Keratinocyte (primary cell): ENCODE measurements around the gene PSMD6. TPM values are rescaled to one million over a fixed set of nuclear protein-coding genes. Genes with fewer than 3 reads are reported as not detected.
A peak's percentile ranks its signal among the peaks of the same experiment; 100 is the strongest.

Experiments used
- DNase-seq: peaks from one replicate; pipeline ENCODE4 v3.0.0-alpha.2; 2011; ENCODE audit warnings: low read depth, missing footprints, low spot score
- FAIRE-seq: peaks from 2 replicates; lab custom pipeline; 2011; peaks lifted over from hg19 to GRCh38; lab: Jason Lieb, UNC
- H2AFZ ChIP-seq: 2 replicates; pipeline ENCODE4 v1.6.0; 2012; ENCODE audit warnings: low read length, control low read depth, inconsistent platforms; ENCODE audit not compliant: control insufficient read depth
- H3K27ac ChIP-seq: 2 replicates; pipeline ENCODE4 v1.5.1; 2011; ENCODE audit warnings: low read length; ENCODE audit not compliant: control insufficient read depth, insufficient read depth
- H3K27me3 ChIP-seq: 3 replicates; pipeline ENCODE4 v1.6.0; 2011; ENCODE audit warnings: low read length; ENCODE audit not compliant: control insufficient read depth, insufficient read depth; ENCODE audit errors: extremely low read depth
- H3K36me3 ChIP-seq, 2 experiments: 2 replicates in 1 of 2; 3 replicates in 1 of 2; pipeline ENCODE4 v1.5.1; 2011; ENCODE audit warnings: low read length in 2 of 2, mild to moderate bottlenecking in 1 of 2; ENCODE audit not compliant: control insufficient read depth in 2 of 2, insufficient read depth in 2 of 2; ENCODE audit errors: extremely low read depth in 1 of 2
- H3K4me1 ChIP-seq: 3 replicates; pipeline ENCODE4 v1.5.1; 2011; ENCODE audit warnings: low read length; ENCODE audit not compliant: control insufficient read depth, insufficient read depth; ENCODE audit errors: extremely low read depth
- H3K4me2 ChIP-seq: 3 replicates; pipeline ENCODE4 v1.6.0; 2011; ENCODE audit warnings: low read depth, low read length; ENCODE audit not compliant: control insufficient read depth, insufficient read depth; ENCODE audit errors: extremely low read depth
- H3K4me3 ChIP-seq, 3 experiments: fragments of 200-600 bp in 1 of 3; sonication (generic) in 1 of 3; 2 replicates in 2 of 3; 3 replicates in 1 of 3; pipeline ENCODE4 v1.5.1; 2011 to 2016; ENCODE audit warnings: low read length in 3 of 3, mild to moderate bottlenecking in 3 of 3, control low read depth in 2 of 3, inconsistent platforms in 1 of 3, low read depth in 1 of 3, mixed read lengths in 1 of 3, mixed run types in 1 of 3, moderate library complexity in 1 of 3; ENCODE audit not compliant: control insufficient read depth in 2 of 3, insufficient read depth in 2 of 3; ENCODE audit errors: extremely low read depth in 1 of 3
- H3K79me2 ChIP-seq: 2 replicates; pipeline ENCODE4 v1.6.0; 2012; ENCODE audit warnings: low read length; ENCODE audit not compliant: control insufficient read depth, insufficient read depth
- H3K9ac ChIP-seq: 3 replicates; pipeline ENCODE4 v1.6.0; 2011; ENCODE audit warnings: low read length; ENCODE audit not compliant: control insufficient read depth, insufficient read depth; ENCODE audit errors: extremely low read depth
- H3K9me1 ChIP-seq: 3 replicates; pipeline ENCODE4 v1.6.0; 2011; ENCODE audit warnings: low read length; ENCODE audit not compliant: control insufficient read depth, insufficient read depth; ENCODE audit errors: extremely low read depth
- H3K9me3 ChIP-seq: 2 replicates; pipeline ENCODE4 v1.5.1; 2012; ENCODE audit warnings: low read depth, low read length; ENCODE audit not compliant: control insufficient read depth
- H4K20me1 ChIP-seq: 3 replicates; pipeline ENCODE4 v1.6.0; 2011; ENCODE audit warnings: low read length; ENCODE audit not compliant: control insufficient read depth, insufficient read depth; ENCODE audit errors: extremely low read depth
- CTCF ChIP-seq, 3 experiments: IDR thresholded peaks in 1 of 3; conservative IDR thresholded peaks in 1 of 3; optimal IDR thresholded peaks in 1 of 3; 2 replicates in 2 of 3; 3 replicates in 1 of 3; pipeline versions ENCODE3 to v1.5.1; 2011; ENCODE audit warnings: low read length in 3 of 3, mild to moderate bottlenecking in 3 of 3, moderate library complexity in 2 of 3, control low read depth in 1 of 3, inconsistent platforms in 1 of 3; ENCODE audit not compliant: insufficient read depth in 2 of 3; ENCODE audit errors: extremely low read depth in 1 of 3
- EZH2 ChIP-seq: IDR thresholded peaks from one replicate; pipeline ENCODE4 v1.6.1; 2012; ENCODE audit warnings: inconsistent platforms, mild to moderate bottlenecking, low read length, moderate library complexity
- dilution Hi-C: fragments of 300-500 bp; cut with MboI; formaldehyde crosslinking; loops from one replicate; pipeline ENCODE4 v1.7.0; 2020; ENCODE audit warnings: low sequenced_read_pairs; ENCODE audit not compliant: extremely low pct_ligation_motif_present
- polyA plus RNA-seq, 5 experiments: library from polyadenylated mRNA; depleted of rRNA in 3 of 5; stranded (reverse) in 3 of 5; stranded (forward) in 1 of 5; unstranded in 1 of 5; fragments of >200 nt; gene quantifications; 1 replicate in 1 of 5; 2 replicates in 3 of 5; 3 replicates in 1 of 5; pipeline versions ENCODE4 v1.2.1 to v1.2.3, GENCODE V29; 2011 to 2012; ENCODE audit warnings: missing spikeins in 2 of 5, low read depth in 1 of 5, low replicate concordance in 1 of 5

The PSMD6 gene
- polyA plus RNA-seq, 1 donor (not counting 4 experiments of a cell fraction or from before 2014, with no cell fraction given), result 100 TPM

- TF ChIP-seq CTCF (optimal IDR thresholded peaks at IDR 0.05 in 1 of 3, IDR thresholded peaks at IDR 0.05 in 1 of 3, conservative IDR thresholded peaks at IDR 0.05 in 1 of 3; ENCODE audit: extremely low read depth in 1 of 3, insufficient read depth in 2 of 3, low read length in 3 of 3) (no peak), EZH2 (no peak)
- H3K4me1 ChIP-seq, result peaks cover 19% of the 10 kb centered on the region
- dilution Hi-C loops, result no loop called here
These were observed 38.9 kb downstream of the PSMD6 start for GRCh38 chr3:63984391-63984790.

GRCh38 chr3:63981980-63982379 lies 41.3 kb downstream of the PSMD6 start:
- Histone ChIP-seq H3K36me3 (peaks cover 29 to 33% of the 10 kb centered on the region in 2 experiments), H3K4me1 (peaks cover 31% of the 10 kb centered on the region), H3K4me3 (no peak overlapping the region), H3K9ac (no peak overlapping the region), H3K79me2 (peaks cover 12% of the 10 kb centered on the region), H3K4me2 (no peak overlapping the region), H4K20me1 (no peaks in the 10 kb centered on the region), H3K27ac (no peak overlapping the region), H2AFZ (no peak overlapping the region), H3K9me3 (no peaks in the 10 kb centered on the region), H3K9me1 (no peaks in the 10 kb centered on the region), H3K27me3 (no peaks in the 10 kb centered on the region)
- FAIRE-seq (no peak), DNase-seq (no peak)
- dilution Hi-C loops, result no loop called here
- no peak for TF ChIP-seq EZH2
- TF ChIP-seq CTCF (optimal IDR thresholded peaks at IDR 0.05 in 1 of 3, IDR thresholded peaks at IDR 0.05 in 1 of 3, conservative IDR thresholded peaks at IDR 0.05 in 1 of 3; ENCODE audit: extremely low read depth in 1 of 3, insufficient read depth in 2 of 3, low read length in 3 of 3), result no peak

More at GRCh38 chr3:63984391-63984790, 38.9 kb downstream of the PSMD6 start:
- no peaks in the 10 kb centered on the region for H4K20me1 ChIP-seq
- no peak overlapping the region for H3K4me2 ChIP-seq
- no peak overlapping the region for H2AFZ ChIP-seq
- H3K27me3 ChIP-seq, result no peaks in the 10 kb centered on the region
- peaks cover 2% of the 10 kb centered on the region for H3K79me2 ChIP-seq
- no peak overlapping the region for H3K9ac ChIP-seq
- peaks cover 34 to 37% of the 10 kb centered on the region in 2 experiments for H3K36me3 ChIP-seq
- no peak overlapping the region for H3K4me3 ChIP-seq
- H3K27ac ChIP-seq, result no peak overlapping the region
- DNase-seq (no peak), FAIRE-seq (peak; percentile 23)
- no peaks in the 10 kb centered on the region for H3K9me3 ChIP-seq
- H3K9me1 ChIP-seq, result no peaks in the 10 kb centered on the region
